K562 (cell line): ENCODE results near the gene ILK. TPM values are rescaled to one million over a fixed set of nuclear protein-coding genes. Genes with fewer than 3 reads are reported as not detected.
A peak's percentile ranks its signal among the peaks of the same experiment; 100 is the strongest.

Experiments
- BCL6 ChIP-seq: fragments of 250-450 bp; sonication (Bioruptor Pico); IDR thresholded peaks from 2 replicates; pipeline ENCODE4 v1.4.0; 2020
- CBFA2T2 ChIP-seq: fragments of 450-650 bp; conservative IDR thresholded peaks from 2 replicates; pipeline ENCODE4 v1.6.1; 2017; ENCODE audit warnings: mild to moderate bottlenecking
- EHMT2 ChIP-seq: fragments of 450-650 bp; IDR thresholded peaks from 2 replicates; pipeline ENCODE4 v1.6.1; 2018; ENCODE audit warnings: antibody characterized with exemption
- ETV6 ChIP-seq, 3 experiments: fragments of 150-350 bp in 1 of 3; sonication (generic) in 1 of 3; formaldehyde crosslinking in 1 of 3; IDR thresholded peaks; 2 replicates each; pipeline versions ENCODE4 v1.6.1 to v1.8.0; 2014 to 2022; ENCODE audit warnings: borderline replicate concordance in 2 of 3, low read depth in 2 of 3, antibody characterized with exemption in 1 of 3, low read length in 1 of 3, mild to moderate bottlenecking in 1 of 3, missing genetic modification reagents in 1 of 3
- TEAD4 ChIP-seq, 2 experiments: sonication (generic) in 1 of 2; formaldehyde crosslinking in 1 of 2; IDR thresholded peaks; 2 replicates each; pipeline versions ENCODE4 v1.6.1 to v1.8.0; 2012 to 2022; ENCODE audit warnings: borderline replicate concordance in 1 of 2, inconsistent platforms in 1 of 2, low read length in 1 of 2, mild to moderate bottlenecking in 1 of 2, missing genetic modification reagents in 1 of 2
- ZEB2 ChIP-seq: fragments of 450-650 bp; IDR thresholded peaks from 2 replicates; pipeline ENCODE4 v1.6.1; 2016
- ZNF124 ChIP-seq: sonication (generic); formaldehyde crosslinking; IDR thresholded peaks from 2 replicates; pipeline ENCODE4 v1.8.1; 2022; ENCODE audit warnings: missing genetic modification reagents
- ZNF609 ChIP-seq: sonication (generic); formaldehyde crosslinking; IDR thresholded peaks from 2 replicates; pipeline ENCODE4 v1.8.1; 2023; ENCODE audit warnings: missing genetic modification reagents, mild to moderate bottlenecking, borderline replicate concordance
- polyA plus RNA-seq, 8 experiments: library from polyadenylated mRNA; depleted of rRNA in 4 of 8; stranded (reverse) in 5 of 8; unstranded in 3 of 8; fragments of >200 nt; fragmentation: Nextera tagmentation in 2 of 8; fragmentation: Illumina TruSeq in 1 of 8; extraction: Ambion mirVana in 2 of 8; extraction: Trizol in 1 of 8; gene quantifications; 2 replicates each; pipeline versions ENCODE4 v1.2.1 to v1.2.3, GENCODE V29; 2011 to 2014; ENCODE audit warnings: inconsistent platforms in 1 of 8, missing spikeins in 1 of 8
- total RNA-seq, 7 experiments: library from RNA; depleted of rRNA in 6 of 7; stranded (reverse); fragments of >200 nt in 6 of 7; fragmentation: Illumina TruSeq in 2 of 7; extraction: Trizol in 2 of 7; gene quantifications; 2 replicates each; pipeline versions ENCODE4 v1.2.1 to v1.2.3, GENCODE V29; 2011 to 2021; ENCODE audit warnings: low replicate concordance in 1 of 7
- TF ChIP-seq, protein P1 (sequence below): fragments of 250-450 bp; sonication (Bioruptor Pico); IDR thresholded peaks from 2 replicates; pipeline ENCODE4 v1.8.0; 2022; ENCODE audit warnings: inconsistent platforms

The ILK gene
- total and polyA plus RNA-seq, 9 of the 15 experiments (the other 6 are each of a cell fraction or from before 2014, with no cell fraction given) = 43.3 to 95.9 (median 58.9) TPM

GRCh38 chr11:6646071-6646470 lies 42.5 kb downstream of the ILK start (continued):
- TF ChIP-seq ZNF609 (CRISPR knock-in tag) (no peak), ETV6 (IDR thresholded peaks at IDR 0.05; ENCODE audit: borderline replicate concordance in 1 of 2, low read depth in 2 of 2, low read length in 1 of 2) (no peak), ETV6 (CRISPR knock-in tag; IDR thresholded peaks at IDR 0.05; ENCODE audit: borderline replicate concordance) (peak; percentile 67; the same call in 1 of the 2 replicates), CBFA2T2 (no peak), TEAD4 (IDR thresholded peaks at IDR 0.05; ENCODE audit: low read length) (no peak), TEAD4 (CRISPR knock-in tag; IDR thresholded peaks at IDR 0.05; ENCODE audit: borderline replicate concordance) (peak; percentile 44; the same call in 1 of the 2 replicates), ZNF124 (CRISPR knock-in tag) (no peak), BCL6 (CRISPR knock-in tag) (no peak), ZEB2 (no peak), EHMT2 (no peak)
- TF ChIP-seq, protein P1, sequence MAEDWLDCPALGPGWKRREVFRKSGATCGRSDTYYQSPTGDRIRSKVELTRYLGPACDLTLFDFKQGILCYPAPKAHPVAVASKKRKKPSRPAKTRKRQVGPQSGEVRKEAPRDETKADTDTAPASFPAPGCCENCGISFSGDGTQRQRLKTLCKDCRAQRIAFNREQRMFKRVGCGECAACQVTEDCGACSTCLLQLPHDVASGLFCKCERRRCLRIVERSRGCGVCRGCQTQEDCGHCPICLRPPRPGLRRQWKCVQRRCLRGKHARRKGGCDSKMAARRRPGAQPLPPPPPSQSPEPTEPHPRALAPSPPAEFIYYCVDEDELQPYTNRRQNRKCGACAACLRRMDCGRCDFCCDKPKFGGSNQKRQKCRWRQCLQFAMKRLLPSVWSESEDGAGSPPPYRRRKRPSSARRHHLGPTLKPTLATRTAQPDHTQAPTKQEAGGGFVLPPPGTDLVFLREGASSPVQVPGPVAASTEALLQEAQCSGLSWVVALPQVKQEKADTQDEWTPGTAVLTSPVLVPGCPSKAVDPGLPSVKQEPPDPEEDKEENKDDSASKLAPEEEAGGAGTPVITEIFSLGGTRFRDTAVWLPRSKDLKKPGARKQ = no peak
